ENCODE results near the gene LPAR6. TPM values are rescaled to one million over a fixed set of nuclear protein-coding genes. Genes with fewer than 3 reads are reported as not detected.

The LPAR6 gene
- total and polyA plus RNA-seq, 2 of the 4 experiments (the other 2 are of a cell fraction), result 1.4 to 2.0 TPM

DNA sequence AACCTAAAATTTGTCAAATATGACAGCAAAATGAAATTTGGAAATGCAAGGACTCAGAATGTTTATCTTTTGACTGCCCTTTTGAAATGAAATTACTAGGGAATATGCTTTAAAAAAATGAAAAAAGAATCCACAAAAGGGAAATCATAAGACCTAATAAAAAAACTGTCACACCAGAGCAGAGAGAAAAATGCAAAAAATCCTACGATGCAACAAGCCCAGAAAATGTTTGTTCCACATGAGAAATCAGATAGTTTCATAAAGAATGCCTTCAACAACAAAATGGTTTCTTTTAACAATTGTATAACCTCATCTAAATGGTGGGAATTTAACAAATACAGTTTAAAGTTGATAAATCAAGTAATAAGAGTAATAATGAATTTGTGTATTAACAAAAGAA lies 8.0 kb downstream of the LPAR6 start:
- Histone ChIP-seq H4K5ac (ENCODE audit: low read depth, low read length) (no peak overlapping the region), H3K56ac (ENCODE audit: extremely low read depth, insufficient read depth, low read length) (no peak overlapping the region), H3K4me1 (ENCODE audit: control insufficient read depth, insufficient read depth, low read length) (peaks cover 4% of the 10 kb centered on the region; the same call in 1 of the 2 replicates), H3K4ac (ENCODE audit: low read depth, low read length) (no peak overlapping the region), H2BK15ac (ENCODE audit: low read depth, low read length) (no peak overlapping the region), H2BK120ac (ENCODE audit: low read depth, low read length) (no peak overlapping the region), H4K8ac (ENCODE audit: low read depth in 2 of 2, low read length in 2 of 2) (no peak overlapping the region), H3K18ac (ENCODE audit: low read depth, low read length) (no peak overlapping the region), H3K27me3 (ENCODE audit: control insufficient read depth, insufficient read depth, low read length) (no peaks in the 10 kb centered on the region), H3K36me3 (ENCODE audit: control insufficient read depth, insufficient read depth, low read length) (no peaks in the 10 kb centered on the region), H3K23ac (ENCODE audit: low read depth, low read length) (no peak overlapping the region), H3K4me3 (ENCODE audit: insufficient read depth, low read depth, low read length) (no peak overlapping the region), H2AK9ac (replicated peaks; ENCODE audit: low read depth, low read length, poor library complexity) (no peak overlapping the region), H4K91ac (ENCODE audit: insufficient read depth, low read depth, low read length) (no peak overlapping the region), H3K14ac (replicated peaks; ENCODE audit: low read depth, low read length) (no peak overlapping the region), H3K9ac (ENCODE audit: low read depth, low read length) (no peak overlapping the region; the same call in 1 of the 2 replicates), H3K9me1 (ENCODE audit: insufficient read depth, low read length) (no peaks in the 10 kb centered on the region), H2AK5ac (ENCODE audit: low read depth, low read length) (no peak overlapping the region), H4K20me1 (ENCODE audit: insufficient read depth, low read length) (no peaks in the 10 kb centered on the region), H3K27ac (ENCODE audit: insufficient read depth, low read length) (no peak overlapping the region), H2AFZ (replicated peaks; ENCODE audit: low read length, poor library complexity) (no peak overlapping the region), H3K4me2 (ENCODE audit: low read depth, low read length) (no peak overlapping the region), H3K9me3 (ENCODE audit: control insufficient read depth, insufficient read depth, low read length) (no peaks in the 10 kb centered on the region), H3K79me1 (ENCODE audit: low read depth in 1 of 2, low read length in 2 of 2) (peaks cover 3 to 17% of the 10 kb centered on the region in 2 experiments; a peak in 2 of 4 replicates), H2BK5ac (ENCODE audit: low read depth, low read length, poor library complexity, severe bottlenecking) (no peak overlapping the region), H2BK20ac (ENCODE audit: low read depth, low read length) (no peak overlapping the region)
- in situ Hi-C loops (cut with MboI; ENCODE audit: low sequenced_read_pairs) (no loop called here), intact Hi-C loops (cut with micrococcal nuclease) (loop anchor here (5.0 kb wide), 1 partner anchor 127 kb away; the partner anchor contains the start of gene RCBTB2), dilution Hi-C loops (cut with HindIII; ENCODE audit: low sequenced_read_pairs, unreplicated experiment) (no loop called here)
- no peak for TF ChIP-seq RFX5 (IDR thresholded peaks at IDR 0.05; ENCODE audit: low read depth, low read length)
- TF ChIP-seq CEBPB (IDR thresholded peaks at IDR 0.05; ENCODE audit: low read depth, low read length), result no peak
- no peak for TF ChIP-seq RCOR1 (IDR thresholded peaks at IDR 0.05; ENCODE audit: insufficient replicate concordance, low read length)
- TF ChIP-seq FOS (IDR thresholded peaks at IDR 0.05; ENCODE audit: low read depth, low read length), result no peak
- no peak for TF ChIP-seq NFE2L2 (IDR thresholded peaks at IDR 0.05; ENCODE audit: low read depth, low read length)
- no peak for TF ChIP-seq MXI1 (IDR thresholded peaks at IDR 0.05; ENCODE audit: borderline replicate concordance, low read depth, low read length)
- no peak for TF ChIP-seq BHLHE40 (IDR thresholded peaks at IDR 0.05; ENCODE audit: low read depth, low read length)
- TF ChIP-seq MAFK (IDR thresholded peaks at IDR 0.05; ENCODE audit: low read depth, low read length), result no peak
- no peak for TF ChIP-seq MAZ (IDR thresholded peaks at IDR 0.05; ENCODE audit: borderline replicate concordance, low read depth, low read length)
- TF ChIP-seq, protein P1, sequence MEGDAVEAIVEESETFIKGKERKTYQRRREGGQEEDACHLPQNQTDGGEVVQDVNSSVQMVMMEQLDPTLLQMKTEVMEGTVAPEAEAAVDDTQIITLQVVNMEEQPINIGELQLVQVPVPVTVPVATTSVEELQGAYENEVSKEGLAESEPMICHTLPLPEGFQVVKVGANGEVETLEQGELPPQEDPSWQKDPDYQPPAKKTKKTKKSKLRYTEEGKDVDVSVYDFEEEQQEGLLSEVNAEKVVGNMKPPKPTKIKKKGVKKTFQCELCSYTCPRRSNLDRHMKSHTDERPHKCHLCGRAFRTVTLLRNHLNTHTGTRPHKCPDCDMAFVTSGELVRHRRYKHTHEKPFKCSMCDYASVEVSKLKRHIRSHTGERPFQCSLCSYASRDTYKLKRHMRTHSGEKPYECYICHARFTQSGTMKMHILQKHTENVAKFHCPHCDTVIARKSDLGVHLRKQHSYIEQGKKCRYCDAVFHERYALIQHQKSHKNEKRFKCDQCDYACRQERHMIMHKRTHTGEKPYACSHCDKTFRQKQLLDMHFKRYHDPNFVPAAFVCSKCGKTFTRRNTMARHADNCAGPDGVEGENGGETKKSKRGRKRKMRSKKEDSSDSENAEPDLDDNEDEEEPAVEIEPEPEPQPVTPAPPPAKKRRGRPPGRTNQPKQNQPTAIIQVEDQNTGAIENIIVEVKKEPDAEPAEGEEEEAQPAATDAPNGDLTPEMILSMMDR (conservative IDR thresholded peaks at IDR 0.05; ENCODE audit: low read depth, low read length), result no peak
- no peak for TF ChIP-seq CHD1 (IDR thresholded peaks at IDR 0.05; ENCODE audit: low read depth, low read length)
- no CpG with 5 or more reads among the region's 1 CpG for WGBS, 2 experiments (ENCODE audit: extremely low coverage in 2 of 2, insufficient read length in 1 of 2)
- BruUV-seq (replicated peaks), result no TSS peak
- ATAC-seq (ENCODE audit: low read depth) (no peak), DNase-seq (no peak)
- CTCF ChIA-PET, result no interaction called here
- POLR2A ChIA-PET (ENCODE audit: unreplicated experiment), result no interaction called here

Data from IMR-90 (cell line).